CD4-positive, alpha-beta T cell treated with Interleukin-17A for 1 hour (primary cell): ENCODE results near the gene IGF1R.

Source experiments
- DNase-seq: peaks from one replicate; pipeline ENCODE4 v3.0.0-alpha.2; 2020

Gene IGF1R

DNA sequence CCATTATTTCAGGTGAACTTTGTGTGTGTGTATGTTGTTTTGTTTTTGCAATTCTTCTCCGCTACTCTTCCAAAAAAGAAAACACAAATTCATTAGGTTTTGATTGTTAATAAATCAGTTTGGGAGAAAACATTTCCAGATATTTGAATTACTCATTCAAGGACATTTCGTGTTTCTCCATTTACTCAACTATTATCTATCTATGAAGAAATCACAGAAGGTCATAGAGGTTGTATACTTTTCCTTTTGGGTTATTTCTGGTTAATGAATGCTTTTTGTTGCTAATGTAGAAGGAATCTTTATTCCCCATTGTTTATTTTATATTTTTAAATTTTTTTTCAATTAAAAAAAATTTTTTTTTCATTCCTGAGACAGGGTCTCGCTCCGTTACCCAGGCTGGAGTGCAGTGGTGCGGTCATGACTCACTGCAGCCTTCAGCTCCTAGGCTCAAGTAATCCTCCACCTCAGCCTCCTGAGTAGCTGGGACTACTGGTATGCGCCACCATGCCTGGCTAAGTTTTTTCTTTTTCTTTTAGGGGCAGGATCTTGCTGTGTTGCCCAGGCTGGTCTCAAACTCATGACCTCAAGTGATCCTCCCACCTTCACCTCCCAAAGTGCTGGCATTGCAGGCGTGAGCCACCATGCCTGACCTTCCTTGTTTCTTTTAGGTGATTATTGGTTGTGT is 28.4 kb downstream of the IGF1R start:
- no peak for DNase-seq

- no peak for DNase-seq
These were observed 29.2 kb downstream of the IGF1R start for GRCh38 chr15:98677345-98678059.

DNA sequence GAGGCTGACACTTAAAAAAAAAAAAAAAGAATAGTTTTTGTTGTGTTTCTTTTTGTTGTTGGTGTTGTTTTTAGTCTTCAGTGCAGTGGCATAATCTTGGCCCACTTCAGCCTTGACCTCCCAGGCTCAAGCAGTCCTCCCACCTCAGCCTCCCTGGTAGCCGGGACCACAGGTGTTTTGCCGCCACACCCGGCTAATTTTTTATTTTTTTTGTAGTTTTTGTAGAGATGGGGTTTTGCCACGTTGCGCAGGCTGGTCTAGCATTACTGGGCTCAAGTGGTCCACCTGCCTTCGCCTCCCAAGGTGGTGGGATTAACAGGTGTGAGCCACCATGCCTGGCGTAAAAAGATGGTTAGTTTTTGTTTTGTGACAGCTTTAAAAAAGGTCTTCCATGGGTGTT is 30.1 kb downstream of the IGF1R start:
- DNase-seq: no peak

DNA sequence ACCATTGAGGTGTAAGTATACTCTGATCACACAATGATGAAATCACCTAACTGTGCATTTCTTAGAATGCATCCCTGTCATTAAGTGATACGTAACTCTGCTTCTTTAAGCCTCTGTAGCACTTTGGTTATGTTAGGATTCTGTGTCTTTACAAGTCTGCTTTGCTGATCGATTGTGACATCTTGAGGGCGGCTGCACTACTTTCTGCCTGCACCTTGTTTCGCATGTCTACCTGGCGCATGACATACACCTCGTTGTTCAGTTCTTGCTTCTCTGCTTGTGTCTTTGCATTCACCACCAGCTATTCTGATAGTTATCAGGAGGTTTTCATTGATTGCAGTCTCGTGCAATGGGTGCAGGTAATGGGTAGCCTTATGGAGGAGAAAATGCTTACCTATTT is 32.7 kb downstream of the IGF1R start:
- DNase-seq: no peak

DNA sequence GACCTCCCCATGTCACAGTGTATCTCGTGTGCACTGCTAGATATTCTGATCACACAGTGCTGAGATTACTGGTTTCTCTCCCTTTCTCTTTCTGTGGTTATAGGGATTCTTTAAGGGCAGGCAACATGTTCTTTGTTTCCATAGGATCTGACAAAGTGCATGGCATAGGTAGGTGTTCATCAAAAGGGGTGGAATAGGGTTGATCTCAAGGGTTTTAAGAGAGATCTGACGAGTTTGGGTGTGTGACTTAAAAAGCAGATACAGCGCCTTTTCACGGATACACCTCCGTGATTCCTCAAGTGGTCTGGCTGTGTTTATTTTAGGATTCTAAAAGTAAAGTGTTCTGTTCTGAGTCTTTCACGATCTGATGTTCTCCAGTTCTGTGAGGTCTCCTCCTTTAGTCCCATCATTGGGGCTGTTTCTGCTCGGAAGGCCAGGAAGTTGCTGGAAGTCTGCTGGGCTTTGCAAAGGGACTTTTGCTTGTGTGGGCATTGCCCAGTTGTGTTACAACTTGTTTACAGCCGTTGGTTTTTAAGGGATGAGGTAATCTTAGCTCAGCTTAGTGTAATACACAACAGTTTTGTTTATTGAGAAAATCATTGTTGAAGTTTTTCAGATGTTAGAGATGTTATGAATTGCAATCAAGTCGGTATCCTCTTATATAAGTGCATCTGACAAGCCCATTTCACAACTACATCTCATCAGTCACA is 34.8 kb downstream of the IGF1R start:
- no peak for DNase-seq

- no peak for DNase-seq
These were observed 35.5 kb downstream of the IGF1R start for GRCh38 chr15:98683831-98684230.

DNA sequence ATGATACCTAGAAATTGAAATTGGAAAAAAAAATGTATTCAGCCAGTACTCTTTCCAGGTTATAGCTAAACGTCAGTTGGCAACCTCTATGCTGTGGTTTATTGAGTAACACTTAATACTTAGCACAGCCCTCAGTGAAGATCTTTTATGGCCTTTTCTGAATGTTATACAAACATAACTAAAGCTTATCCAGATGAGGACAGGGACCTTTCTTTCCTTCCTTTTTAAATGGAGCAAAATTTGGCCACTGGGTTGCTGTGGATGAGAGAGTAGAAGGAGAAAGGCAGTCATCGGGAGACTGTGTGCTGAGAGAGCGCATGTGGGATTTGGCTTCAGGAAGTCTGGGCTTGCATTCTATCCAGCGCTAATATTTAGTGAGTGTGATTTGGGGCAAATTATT is 36.1 kb downstream of the IGF1R start:
- no peak for DNase-seq

DNA sequence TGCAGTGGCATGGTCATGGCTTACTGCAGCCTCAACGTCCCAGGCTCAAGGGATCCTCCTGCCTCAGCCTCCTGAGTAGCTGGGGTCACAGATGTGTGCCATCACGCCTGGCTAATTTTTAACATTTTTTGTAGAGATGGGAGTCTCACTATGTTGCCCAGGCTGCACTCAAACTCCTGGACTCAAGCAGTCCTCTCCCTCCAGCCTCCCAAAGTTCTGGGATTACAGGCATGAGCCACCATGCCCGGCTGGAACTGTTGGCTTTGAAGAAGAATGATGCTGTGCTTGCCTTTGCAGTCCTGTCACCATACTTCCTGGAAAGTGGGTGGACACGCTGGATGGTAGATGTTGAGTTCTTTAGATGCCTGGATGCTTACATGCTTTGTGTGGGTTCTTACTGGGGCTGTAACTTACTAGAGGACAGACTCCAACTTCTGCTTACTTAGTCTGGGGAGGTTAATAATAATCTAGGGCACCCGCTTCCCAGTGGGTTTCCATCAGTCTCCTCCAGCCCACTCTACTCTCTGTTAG is 36.7 kb downstream of the IGF1R start:
- no peak for DNase-seq

- no peak for DNase-seq
These were observed 38.6 kb downstream of the IGF1R start for GRCh38 chr15:98686983-98687382.

GRCh38 chr15:98689431-98689861 is 41.1 kb downstream of the IGF1R start:
- DNase-seq: no peak

DNA sequence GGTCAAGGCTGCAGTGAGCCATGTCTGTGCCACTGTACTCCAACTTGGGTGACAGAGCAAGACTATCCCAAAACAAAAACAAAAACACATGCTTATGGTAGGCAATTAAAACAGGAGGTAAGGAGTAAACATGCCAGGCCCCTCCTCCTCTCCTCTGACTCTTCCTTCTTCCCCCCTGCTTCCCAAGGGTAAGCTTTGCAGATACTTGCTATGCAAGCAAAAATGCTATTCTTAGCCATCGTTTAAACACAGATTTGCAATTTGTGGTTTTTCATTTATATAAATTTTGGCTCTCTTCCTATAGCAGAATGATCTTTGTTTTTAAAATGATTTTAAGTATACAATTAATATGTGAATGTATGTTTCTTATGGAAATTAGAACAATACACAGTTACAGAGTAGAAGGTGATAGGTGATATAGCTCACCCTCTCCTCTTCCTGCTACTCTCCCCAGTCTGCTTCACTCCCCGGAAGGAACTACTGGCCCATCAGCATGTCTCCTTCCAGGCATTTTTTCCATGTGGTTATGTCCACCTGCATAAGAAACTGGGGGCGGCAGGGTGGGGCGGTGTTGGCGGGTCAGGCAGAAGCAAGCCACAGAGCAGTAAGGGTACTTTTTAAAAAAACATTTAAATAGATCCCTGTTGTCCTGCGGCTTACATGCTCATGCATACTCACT is 42.1 kb downstream of the IGF1R start:
- no peak for DNase-seq

- DNase-seq: no peak
These were observed 43.9 kb downstream of the IGF1R start for GRCh38 chr15:98692213-98692612.

GRCh38 chr15:98694161-98694560 is 45.8 kb downstream of the IGF1R start:
- no peak for DNase-seq

DNA sequence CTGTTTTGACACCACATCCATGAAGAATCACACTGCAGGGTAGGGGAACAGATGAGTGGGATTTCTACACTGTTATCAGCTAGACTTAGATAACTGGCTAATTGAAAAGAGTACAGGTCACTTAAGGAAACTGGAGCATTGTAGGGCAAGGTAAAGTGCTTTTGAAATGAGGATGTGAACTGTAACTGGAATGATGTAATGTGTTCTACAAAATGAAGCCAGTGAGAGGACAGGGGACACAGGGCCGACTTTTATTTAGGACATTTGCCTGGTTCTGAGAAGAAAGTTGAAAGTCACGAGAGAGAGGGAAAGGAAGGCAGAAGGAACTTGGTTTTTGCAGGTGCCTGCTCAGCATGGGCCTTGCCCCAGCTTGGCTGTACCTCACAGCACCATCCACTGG is 50.5 kb downstream of the IGF1R start:
- no peak for DNase-seq

DNA sequence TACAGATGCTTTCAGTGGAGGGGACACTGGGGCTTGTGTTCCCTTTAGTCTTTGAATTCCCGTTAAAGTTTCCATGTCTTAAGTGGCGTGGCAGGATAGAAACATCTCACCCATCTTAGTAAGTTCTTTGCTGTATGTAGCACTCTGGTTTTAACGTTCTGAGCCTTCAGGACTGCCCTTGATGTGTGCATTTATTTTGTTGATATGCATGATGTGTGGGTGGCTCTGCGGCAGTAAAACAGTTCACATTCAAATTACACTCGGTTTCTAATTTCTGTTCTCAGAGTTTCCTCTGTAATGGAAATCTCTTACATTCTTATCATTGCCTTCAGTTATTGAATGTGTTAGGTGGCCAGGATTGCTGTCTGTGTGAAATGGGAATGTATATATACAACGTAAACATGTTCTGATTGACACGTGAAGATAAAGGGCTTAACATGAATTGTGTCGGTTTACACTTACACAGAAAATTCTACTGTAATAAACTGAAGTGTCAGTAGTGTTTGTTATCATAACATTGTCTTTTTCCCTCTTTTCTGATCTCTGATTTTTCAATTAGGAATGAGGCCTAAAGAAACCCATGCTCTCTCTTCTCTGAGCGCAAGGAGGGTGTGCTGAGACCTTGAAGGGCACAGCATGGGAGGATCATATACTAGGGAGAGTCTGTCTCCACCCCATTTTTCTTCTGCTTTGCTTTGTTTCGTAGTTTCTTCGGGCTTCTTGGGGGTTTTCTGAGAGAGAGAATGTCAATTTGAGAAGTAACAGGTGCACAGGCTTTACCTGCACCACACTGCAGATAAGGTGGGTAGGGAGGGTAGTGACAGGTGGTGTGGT is 51.5 kb downstream of the IGF1R start:
- DNase-seq: no peak

DNA sequence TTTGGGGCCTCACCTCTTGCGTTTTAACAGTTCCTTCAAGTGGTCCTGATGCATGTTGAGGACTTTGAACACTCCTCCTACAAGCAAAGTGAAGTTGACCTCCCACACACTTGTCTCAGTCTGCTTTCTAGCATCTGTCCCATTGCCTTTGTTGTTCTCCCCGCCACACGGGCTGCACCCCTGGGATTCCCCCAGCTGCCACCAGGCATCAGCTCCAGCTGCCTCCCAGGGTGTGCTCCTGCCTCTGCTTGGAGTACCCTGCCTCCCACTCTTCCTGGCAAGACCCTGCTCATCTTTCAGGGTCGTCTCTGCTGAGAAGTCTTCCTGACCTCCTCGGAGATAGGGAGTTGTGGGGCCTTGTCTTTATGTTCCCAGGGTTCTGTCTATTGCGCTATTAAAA is 52.2 kb downstream of the IGF1R start:
- no peak for DNase-seq

GRCh38 chr15:98703126-98703685 is 54.9 kb downstream of the IGF1R start:
- DNase-seq: no peak

GRCh38 chr15:98705070-98705469 is 56.7 kb downstream of the IGF1R start:
- no peak for DNase-seq

DNA sequence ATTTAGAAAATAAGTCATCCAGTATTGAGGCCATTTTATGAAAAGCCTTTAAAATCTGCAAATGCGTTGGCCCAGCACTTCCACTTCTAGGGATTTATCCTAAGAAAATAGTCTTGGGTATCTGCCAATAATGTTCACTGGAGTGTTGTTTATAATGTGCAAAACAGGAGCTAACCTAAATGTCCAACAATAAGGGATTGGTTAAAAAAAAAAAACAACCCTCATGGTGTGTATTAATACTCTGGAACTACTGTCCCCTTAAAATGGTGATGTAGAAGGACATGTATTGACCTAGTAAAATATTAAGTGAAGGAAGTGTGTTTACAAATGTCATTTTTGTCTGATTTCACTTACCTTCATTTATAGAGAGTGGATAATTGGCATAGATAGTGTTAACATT is 58.0 kb downstream of the IGF1R start:
- no peak for DNase-seq

GRCh38 chr15:98706986-98707385 is 58.6 kb downstream of the IGF1R start:
- no peak for DNase-seq

- DNase-seq: no peak
These were observed 59.8 kb downstream of the IGF1R start for GRCh38 chr15:98708037-98708590.

- DNase-seq: no peak
These were observed 63.5 kb downstream of the IGF1R start for GRCh38 chr15:98711810-98712209.
